Bronchial epithelial cell (primary cell): ENCODE results near the gene CDC25A. TPM values are rescaled to one million over a fixed set of nuclear protein-coding genes. Genes with fewer than 3 reads are reported as not detected.

Experiments used
- DNase-seq: peaks from one replicate; pipeline ENCODE4 v3.0.0-alpha.2; 2010; ENCODE audit warnings: low read depth
- FAIRE-seq: peaks from 2 replicates; lab custom pipeline; 2011; peaks lifted over from hg19 to GRCh38; lab: Jason Lieb, UNC
- H3K27me3 ChIP-seq: 2 replicates; pipeline ENCODE4 v1.5.1; 2011; ENCODE audit warnings: low read length; ENCODE audit not compliant: control insufficient read depth, insufficient read depth
- H3K36me3 ChIP-seq: 2 replicates; pipeline ENCODE4 v1.5.1; 2011; ENCODE audit warnings: low read length; ENCODE audit not compliant: control insufficient read depth, insufficient read depth
- H3K4me3 ChIP-seq: 2 replicates; pipeline ENCODE4 v1.5.1; 2011; ENCODE audit warnings: mild to moderate bottlenecking, low read depth, low read length, control low read depth
- CTCF ChIP-seq: IDR thresholded peaks from 2 replicates; pipeline ENCODE4 v1.5.1; 2011; ENCODE audit warnings: mild to moderate bottlenecking, moderate library complexity, low read length, control low read depth, inconsistent platforms; ENCODE audit not compliant: insufficient read depth, severe bottlenecking
- total RNA-seq: library from RNA; depleted of rRNA; stranded (reverse); fragments of >200 nt; gene quantifications from 2 replicates; pipeline ENCODE4 v1.2.1, GENCODE V29; 2014

CDC25A gene
- total RNA-seq, 1 donor from 2014 or later: 2.4 TPM

- TF ChIP-seq CTCF: no peak
- DNase-seq (peak; percentile 63), FAIRE-seq (no peak)
These were observed 77.8 kb downstream of the CDC25A start for GRCh38 chr3:48110463-48110862.

GRCh38 chr3:48107227-48107626 is 81.0 kb downstream of the CDC25A start:
- TF ChIP-seq CTCF: no peak
- DNase-seq (no peak), FAIRE-seq (no peak)
- Histone ChIP-seq H3K36me3 (no peaks in the 10 kb centered on the region), H3K27me3 (no peaks in the 10 kb centered on the region), H3K4me3 (no peak overlapping the region)

More at GRCh38 chr3:48110463-48110862, 77.8 kb downstream of the CDC25A start:
- Histone ChIP-seq H3K27me3 (no peaks in the 10 kb centered on the region), H3K36me3 (no peaks in the 10 kb centered on the region), H3K4me3 (no peak overlapping the region)

Other genes with a start within 250 kb of the CDC25A start
- 44.8 and 73.2 TPM in 2 replicates for gene MAP4, start 172.0 kb downstream of the CDC25A start, total RNA-seq
- gene CAMP, start 35.1 kb upstream of the CDC25A start, total RNA-seq: 11.3 and 22.1 TPM in 2 replicates
- gene ZNF589, start 52.7 kb upstream of the CDC25A start, total RNA-seq: 3.7 and 5.8 TPM in 2 replicates
- gene NME6, start 113.0 kb upstream of the CDC25A start, total RNA-seq: 31.7 and 40.8 TPM in 2 replicates
- gene SPINK8, start 145.2 kb upstream of the CDC25A start, total RNA-seq: not detected in 2 replicates
- not detected in 2 replicates for gene FBXW12, start 183.8 kb upstream of the CDC25A start, total RNA-seq
- gene PLXNB1, start 241.7 kb upstream of the CDC25A start, total RNA-seq: 63.7 and 90.4 TPM in 2 replicates